COR-L47 (cell line): ENCODE data around the gene RPL19.
A peak's percentile ranks its signal among the peaks of the same experiment; 100 is the strongest.

ENCODE experiments used
- DNase-seq: peaks from one replicate; lab custom pipeline; 2025; lab: John Stamatoyannopoulos, UW

Gene RPL19

DNA sequence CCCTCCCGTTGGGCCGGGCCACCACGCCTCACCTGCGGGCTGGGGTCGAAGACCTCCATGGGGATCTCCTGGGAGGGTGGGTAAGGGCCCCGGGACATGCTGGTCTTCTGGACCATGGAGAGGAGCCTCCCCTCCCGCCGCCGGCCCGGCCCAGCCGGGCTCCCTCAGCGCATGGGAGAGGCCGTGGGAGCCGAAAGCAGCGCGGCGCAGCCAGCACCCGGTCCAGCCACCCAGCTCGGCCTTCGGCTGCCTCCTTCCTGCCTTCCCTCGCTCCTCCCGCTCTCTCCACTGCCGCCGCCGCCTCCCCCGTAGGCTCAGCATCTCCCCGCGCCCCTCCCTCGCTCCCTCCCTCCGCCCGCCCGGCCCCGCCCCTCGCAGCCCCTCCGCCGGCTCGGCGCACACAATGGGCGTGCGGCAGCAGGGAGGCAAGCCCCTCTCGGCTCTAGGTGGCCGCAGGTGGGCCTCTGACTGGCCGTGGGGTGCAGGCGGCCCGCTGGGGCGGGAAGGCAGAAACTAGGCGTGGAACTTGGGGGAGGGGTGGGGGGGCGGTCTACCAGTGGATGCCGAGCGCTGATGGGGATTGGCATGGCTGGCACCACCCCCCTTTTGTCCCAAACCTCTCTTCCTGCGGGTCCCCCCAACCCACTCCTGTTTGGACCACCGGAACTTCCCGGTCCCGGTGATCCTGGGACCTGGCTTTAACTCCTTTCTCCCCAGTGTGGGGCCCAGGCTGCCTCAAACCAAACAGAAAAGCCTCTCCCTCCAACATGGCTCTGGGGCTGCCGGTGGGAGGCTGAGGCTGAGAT is 2.5 kb upstream of the RPL19 start, which contains the start of gene CACNB1:
CACNB1 (minus strand) TSS at position 290 of the 806 bp plus-strand sequence; CDS start at position 116, 174 bp downstream.
- peak; percentile 79 for DNase-seq

DNA sequence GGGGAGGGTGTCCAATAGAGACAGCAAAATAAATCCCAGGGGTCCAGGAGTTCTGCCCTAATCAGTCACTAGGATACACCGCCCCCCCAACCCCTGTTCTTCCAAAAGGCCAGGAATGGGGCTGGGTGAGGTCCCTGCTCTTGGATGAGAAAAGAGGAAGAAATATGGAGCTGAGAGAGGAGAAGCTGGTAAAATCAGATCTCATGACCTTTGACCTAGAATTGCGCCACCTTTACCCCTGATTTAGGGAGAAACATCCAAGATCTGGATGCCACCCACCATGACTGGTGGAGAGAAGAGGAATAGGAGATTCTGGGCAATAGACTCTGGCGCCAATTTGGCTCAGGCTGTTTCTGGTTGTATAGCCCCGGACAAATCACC is 1.9 kb upstream of the RPL19 start:
- DNase-seq: no peak

DNA sequence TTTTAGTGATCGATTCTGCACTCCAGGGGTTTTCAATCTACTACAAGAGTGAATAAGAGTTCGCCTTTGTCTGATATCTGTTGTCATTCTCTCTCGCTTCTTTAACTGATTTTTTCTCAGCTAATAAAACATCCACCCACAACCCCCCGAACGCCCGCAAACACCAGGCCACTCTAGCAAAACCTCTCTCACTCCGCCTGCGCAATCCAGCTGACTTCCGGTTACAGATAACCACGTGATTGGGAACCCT is 338 bp upstream of the RPL19 start:
- peak; percentile 91 for DNase-seq

DNA sequence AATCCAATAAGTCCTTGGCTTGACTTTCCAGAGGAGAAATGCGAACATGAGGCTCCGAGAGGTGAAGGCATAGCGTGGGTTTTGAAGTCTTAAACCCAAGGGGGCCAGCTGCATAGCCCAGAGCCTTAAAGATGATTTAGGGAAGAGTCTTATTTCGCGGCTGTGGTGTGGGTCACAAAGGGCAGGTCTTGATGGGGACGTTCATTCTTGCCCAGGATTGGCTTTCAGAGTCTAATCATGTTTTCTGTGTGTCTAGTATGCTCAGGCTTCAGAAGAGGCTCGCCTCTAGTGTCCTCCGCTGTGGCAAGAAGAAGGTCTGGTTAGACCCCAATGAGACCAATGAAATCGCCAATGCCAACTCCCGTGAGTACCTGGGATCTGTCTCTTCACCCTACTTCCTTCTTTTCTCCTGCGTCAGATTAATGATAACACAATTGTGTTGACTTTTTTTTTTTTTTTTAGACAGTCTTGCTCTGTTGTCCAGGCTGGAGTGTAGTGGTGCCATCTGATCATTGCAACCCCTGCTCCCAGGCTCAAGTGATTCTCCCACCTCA is 951 bp downstream of the RPL19 start:
- DNase-seq: no peak

DNA sequence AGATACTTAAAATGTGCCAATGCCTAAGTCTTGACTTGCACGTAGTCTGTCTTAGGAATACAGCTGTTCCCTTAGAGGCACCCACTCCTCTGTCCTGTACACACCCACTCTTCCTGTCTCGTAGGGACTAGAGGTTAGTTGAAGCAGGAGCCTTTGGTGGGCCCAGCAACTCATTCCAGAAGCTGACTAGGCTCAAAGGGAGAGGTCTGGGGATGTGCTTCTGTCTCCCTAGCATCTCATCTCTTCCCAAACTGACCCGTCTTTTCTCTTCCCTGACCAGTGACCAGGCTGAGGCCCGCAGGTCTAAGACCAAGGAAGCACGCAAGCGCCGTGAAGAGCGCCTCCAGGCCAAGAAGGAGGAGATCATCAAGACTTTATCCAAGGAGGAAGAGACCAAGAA is 4.2 kb downstream of the RPL19 start:
- no peak for DNase-seq

DNA sequence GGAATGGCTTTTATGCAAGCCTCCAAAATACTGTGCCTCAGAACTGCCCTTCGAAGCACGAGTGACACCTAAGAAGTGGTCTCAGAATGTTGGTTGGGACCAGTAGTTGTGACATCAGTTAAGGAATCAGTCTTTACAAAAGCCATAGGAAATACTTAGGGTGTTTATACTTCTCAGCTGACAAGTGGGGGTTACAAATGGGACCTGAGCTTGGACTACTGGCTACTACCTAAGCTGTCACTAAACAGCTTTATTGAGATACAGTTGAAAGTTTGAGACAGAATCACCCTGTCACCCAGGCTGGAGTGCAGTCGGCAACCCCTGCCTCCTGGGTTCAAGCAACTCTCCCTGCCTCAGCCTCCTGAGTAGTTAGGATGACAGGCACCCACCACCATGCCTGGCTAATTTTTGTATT is 5.0 kb downstream of the RPL19 start:
- no peak for DNase-seq

DNA sequence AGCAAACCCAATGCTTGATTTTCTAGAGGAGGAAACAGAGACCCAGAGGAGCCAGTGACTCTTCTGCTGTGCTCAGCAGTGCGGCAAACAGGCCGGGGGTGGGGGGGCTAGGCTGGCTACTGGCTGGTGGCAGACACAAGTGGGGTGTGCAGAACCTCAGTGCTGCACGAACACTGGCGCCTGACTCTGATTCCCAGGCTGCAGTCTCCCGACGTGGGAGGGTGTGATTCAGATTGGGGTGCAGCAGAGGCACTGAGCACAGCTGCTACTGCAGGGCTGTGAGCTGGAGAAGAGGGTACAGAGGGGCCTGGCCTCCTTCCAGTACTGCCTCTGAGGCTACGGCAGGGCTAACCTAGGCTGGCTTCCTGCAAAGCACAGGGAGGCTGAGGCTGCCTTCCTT is 8.1 kb downstream of the RPL19 start:
- no peak for DNase-seq

DNA sequence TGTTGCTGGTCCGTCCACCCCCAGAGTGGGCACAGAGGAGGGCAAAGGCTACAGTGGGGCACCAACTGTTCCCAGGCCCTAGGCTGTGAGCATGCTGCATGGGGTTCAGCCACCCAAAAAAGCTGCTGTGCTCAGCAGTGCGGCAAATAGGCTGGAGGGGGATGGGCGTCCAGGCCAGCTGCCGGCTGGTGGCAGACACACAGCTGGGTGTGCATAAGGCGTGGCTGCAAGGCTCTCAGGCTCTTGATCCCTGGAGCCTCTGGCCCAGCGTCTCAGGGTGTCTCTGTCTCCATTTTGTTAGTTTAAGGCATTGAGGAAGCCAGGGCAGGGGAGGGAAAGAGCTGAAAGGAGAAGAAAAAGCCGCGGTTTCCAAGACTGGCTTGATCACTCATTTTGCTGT is 8.8 kb downstream of the RPL19 start:
- DNase-seq: peak; percentile 77

DNA sequence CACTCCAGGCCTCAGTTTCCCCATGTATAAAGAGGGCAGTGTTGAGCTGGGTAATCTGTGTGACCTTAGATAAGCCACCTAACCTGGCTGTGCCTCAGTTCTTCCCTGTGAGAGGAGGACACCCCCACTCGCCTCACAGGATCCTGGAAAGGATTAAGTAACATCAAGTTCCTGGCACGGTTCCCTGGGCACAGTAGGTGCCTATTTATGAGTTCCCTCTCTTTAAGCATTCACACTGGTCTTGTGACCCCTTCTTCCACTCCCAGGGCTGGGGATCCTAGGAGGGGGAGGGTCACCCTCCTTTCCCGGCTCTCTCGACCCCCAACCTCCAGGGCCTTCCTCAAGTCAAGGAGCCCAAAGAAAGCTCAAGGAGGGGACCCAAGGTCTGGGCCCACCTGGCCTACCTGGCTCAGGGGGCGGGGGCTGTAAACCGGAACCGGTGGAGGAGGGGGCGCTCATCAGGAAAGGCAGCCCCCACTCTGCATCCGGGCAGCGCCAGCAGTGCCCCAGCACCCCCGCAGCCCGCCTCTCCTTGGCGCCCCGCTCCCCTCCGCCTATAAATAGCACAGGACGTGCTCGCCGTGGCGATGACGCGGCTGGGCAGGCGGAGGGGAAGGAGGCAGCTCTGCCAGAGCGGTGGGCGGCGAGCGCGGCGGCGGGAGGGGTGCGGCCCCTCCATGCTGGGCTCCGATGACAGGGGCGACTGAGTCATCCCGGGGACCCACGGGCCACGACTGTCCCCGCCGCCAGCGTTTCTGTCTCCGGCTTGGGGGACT is 9.4 kb downstream of the RPL19 start:
- DNase-seq: peak; percentile 76

DNA sequence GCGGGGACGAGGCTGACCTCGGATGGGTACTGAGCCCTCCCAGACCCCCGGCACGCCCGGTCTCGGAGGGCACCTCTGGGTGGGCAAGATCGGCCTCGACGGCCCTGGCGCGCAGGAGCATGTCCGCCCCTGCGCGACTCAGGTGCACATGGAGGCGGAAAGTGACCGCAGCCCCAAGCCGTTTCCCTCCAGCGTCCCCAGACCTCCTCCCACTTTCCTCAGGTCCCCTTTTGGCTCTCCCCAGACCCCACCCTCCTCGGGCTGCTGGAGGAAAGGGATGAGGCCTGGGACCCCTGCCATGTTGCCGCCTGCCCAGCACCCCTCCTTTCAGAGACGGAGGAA is 10.0 kb downstream of the RPL19 start:
- no peak for DNase-seq

DNA sequence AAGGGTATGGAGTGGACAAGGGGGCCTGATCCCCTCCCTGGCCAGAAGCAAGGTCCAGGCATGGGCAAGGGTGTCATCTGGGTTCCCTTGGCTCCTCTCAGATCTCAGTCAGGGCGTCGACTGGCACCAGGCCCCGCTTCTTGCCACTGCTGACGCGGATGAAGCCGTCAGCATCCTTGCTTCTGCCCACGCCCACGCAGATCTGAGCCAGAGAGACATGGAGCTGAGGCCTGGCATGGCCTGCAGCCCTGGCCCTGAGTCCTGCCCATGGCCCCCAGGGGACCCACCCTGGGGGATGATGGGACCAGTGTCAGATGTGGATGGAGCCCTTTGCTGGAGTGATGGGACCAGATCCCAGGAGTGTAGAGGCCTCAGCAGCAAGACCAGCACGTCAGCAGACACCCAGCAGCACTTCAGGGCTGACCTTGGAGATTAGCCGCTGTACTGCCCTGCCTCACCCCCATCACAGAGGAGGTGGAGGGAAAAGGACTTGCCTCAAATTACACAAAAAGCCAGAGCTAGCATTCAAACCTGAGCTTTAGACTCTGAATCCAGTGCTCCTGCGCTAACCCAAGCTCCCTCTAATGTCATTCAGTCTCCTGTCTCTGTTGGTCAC is 12.2 kb downstream of the RPL19 start:
- no peak for DNase-seq

DNA sequence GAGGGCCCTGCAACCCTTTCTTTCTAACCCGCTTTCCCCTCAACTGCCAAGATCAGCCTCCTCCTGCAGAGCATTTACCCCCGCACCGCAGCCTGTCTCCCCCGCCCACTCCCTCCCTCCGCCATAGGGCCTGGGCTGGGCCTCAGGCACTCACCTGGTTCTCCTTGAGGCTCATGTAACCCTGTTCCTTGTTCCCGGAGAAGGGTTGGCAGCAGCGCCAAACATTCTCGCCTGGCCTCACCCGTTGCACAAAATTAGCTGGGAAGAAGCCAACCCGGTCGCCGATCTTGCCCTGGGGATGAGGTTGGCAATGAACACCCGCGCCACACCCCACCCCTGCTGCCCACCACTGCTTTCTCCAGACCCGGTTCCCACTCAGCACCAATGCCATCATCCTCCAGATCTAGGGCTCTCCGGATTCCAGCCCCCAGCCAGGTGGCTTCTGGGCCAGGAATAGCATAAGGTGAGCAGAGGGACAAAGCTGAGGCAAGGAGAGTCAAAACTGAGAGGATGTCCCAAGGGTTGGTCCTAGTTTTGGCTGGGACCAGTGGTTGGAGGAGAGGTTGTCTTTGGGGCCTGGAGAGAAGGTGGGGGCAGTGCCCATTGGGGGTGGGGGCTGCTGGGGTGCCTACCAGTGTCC is 12.9 kb downstream of the RPL19 start:
- DNase-seq: no peak

DNA sequence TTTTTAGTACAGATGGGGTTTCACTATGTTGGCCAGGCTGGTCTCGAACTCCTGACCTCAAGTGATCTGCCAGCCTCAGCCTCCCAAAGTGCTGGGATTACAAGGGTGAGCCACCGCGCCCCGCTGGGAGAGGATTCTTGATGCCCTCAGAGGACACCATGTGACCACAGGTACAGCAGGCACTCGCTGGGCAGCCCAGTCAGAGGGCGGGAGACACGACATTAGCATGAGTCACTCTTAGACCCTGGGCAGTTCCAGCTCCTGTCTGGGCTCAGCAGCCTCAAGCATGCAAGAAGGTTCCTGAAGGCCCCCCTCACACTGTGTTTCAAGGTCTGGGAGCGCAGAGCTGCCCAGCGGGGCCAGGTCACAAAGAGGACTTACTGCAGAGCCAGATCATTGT is 13.8 kb downstream of the RPL19 start:
- no peak for DNase-seq

DNA sequence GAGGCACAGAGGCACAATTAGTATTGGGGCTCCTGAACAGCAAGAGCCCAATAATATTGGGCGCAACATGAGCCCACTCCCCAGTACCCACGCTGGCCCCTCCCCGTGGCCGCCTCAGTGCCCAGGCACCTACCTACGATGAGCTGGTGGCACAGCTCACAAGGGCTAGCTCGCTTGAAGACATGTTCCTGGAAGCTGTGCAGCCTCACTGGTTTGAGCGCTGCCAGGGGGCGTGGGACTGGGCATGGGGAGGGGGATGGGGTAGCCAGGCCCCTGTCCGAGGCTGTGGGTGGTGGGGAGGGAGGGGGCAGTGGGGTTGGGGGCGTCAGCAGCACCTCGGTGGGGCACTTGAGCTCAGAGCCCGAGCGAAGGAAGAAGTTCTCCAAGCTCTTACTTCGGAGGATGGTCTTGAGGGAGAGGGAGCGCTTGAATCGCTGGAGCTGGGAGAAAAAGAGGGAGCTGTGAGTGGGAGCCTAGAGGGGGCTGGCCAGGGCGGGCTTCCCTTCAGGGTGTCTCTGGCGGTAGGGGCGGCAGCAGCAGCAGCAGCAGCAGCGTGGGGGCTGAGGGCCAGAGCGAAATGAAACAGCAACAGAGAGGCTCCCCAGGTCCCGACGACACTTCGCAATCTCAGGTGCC is 17.8 kb downstream of the RPL19 start:
- DNase-seq: no peak

DNA sequence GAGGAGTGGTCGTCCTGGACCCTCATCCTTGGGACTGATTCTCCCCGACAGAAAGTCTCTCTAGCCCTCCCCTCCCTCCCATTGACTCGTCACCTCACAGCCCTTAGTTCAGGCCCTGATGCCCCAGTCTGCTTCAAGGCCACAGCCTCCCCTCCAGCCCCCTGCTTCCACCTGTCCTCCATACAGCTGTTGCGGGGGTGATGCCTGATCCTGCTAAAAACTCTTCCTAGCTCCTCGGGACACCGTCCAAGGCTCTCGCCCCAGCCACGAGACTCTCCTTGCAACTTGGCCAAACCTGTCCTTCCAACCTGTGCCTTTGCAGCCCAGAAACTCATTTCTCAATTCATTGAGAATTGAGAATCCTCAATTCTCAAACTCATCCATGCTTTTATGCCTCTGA is 18.8 kb downstream of the RPL19 start:
- no peak for DNase-seq

DNA sequence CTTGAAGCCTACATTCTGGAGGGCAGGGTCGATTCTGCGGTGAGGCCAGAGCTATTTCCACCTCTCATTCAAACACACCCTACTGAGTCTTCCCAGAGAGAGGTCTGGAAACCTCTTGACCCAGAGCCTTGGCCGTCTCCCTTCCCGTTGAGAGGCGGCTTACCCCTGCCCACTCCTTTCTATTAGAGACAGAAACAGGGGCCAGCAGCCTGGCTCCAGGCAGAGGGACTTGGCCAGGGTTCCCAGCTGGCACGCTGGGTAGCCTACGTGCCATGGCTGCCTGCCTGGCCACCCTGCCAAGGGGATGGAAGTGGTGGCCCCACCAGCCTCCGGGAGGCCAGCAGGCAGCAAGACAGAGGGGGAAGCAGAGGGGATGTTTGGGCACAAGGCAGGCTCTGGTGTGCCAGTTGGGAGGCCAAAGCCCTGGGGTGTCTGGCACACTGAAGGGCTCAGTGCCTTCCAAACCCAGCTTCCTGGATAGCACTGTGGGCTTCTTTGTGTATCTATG is 19.6 kb downstream of the RPL19 start:
- no peak for DNase-seq

DNA sequence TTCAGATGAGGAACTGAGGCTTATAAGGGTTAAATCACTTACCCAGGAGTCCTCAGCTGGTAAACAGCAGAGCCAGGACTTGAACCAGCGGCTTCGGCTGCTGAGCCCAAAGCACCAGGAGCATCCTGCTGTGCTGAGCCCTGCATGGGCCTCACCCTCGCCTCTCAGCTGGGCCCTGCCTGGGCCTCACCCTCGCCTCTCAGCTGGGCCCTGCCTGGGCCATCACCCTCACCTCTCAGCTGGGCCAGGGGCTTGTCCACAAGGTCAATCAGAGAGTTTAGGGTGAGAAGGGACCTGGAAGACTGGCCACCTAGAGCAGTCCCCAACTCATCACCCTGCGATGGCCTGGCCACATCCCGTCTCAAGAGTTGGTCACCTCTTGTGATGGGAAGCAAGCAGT is 21.5 kb downstream of the RPL19 start:
- DNase-seq: no peak

DNA sequence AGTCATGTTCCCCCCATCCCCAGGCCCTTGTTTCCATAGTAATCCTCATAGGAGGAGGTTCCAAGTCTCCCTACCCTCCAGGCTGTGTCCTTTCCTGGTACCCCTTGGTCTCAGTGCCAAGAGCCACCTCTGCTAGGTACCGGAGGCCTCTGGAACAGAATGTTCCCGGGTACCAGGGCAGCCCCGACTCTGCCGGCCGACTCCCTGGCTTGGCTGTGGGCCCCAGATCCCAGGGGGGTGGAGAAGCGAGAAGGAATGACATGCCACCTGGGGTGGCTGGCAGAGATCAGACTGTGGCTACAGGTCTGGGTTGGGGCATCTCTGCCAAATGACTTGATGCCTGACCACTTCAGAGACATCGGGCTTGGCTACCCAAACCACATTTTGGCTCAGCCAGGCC is 22.1 kb downstream of the RPL19 start:
- no peak for DNase-seq

DNA sequence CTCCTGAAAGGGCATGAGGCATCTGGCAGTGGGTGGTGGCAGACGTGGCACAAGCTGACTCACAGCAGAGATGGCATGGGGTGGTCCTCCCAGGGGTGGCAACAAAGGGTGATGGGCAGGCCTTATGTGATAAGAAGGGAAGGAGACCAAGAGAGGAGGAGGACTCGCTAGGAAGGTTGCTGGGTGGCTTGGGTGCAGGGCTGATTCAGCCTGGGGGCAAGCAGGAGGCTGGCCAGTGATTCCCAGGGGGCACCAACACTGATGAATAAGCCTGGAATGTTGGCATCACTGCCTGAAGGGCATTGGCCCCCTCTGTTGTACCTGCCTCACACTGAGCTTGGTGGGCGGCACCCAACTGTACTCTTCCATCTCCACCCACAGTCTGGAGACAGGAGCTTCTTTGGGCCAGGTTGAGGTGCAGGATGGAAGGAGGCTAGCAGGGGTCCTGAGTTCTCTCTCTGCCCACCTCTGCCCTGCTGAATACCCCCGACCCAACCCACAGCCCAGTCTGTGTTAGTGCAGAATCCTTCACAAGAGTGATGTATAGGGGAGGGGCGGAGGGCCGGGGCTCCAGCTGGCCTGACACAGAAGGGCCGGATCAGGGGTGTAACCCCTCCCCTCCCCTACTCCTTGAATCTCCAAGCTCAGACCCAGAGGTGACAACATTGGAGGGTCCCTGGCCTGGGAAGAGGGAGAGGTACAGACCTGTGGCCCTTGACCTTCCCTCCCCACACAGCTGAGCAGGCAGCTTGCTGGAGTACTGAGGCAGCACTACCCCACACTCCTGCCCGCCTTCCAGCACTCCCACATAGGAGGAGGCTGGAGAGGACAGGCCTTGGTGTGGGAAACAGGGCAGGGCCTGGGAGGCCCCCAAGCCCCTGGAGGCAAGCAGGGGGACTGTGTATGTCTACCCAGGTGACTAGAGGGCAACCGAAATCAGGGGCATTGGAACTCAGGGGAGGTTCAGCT is 23.1 kb downstream of the RPL19 start:
- DNase-seq: no peak

DNA sequence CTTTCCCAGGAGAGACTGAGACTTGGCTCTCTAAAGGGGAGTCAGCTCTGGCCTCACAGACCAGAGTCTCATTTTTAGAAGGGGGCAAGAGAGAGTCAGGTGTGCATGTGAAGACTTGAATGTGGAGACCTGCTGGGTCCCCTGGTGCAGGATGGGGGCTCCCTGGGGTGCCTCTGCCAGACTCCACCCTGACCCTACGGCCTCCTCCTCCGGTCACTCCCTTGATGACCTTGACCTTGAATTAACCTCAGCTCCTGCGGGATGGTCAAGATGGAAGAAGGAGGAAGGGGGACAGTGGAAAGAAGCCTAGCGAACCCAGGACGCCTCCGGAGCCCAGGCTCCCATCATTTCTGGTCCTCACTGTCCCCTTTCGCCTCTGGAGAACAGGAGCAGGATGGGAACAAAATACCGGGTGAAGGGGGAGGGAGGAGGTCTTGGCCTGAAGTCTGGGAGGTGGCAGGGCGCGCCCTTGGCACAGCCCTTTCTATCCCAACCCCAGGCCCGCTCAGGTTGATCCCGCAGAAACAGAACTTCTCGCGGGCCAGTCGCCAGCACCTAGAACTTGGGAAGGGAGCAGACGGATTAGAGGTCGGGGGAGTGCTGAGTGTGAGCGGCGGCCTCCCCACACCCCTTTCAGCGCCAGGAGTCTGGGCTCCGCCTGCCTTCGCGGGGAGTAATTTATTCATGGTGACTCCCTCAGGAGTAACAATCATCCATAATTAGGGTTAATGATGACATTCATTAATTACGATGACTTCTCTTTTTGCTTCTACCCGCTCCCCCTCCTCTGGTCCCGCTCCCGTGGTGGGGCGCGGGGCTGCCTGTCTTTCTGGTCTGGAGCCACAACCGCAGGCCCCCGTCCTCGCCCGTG is 24.1 kb downstream of the RPL19 start:
- DNase-seq: peak; percentile 38
